Measurements from ENCODE around the gene SUOX.

The SUOX gene

GRCh38 chr12:55996715-55997534, at the start of gene SUOX:
Gene SUOX (plus strand): TSS chr12:55997276. CDS start chr12:56002222, 4,946 bp downstream.
- peak within 1 kb of the TSS; percentile 84 for H3K27ac ChIP-seq
- no peak for TF ChIP-seq CTCF (conservative IDR thresholded peaks at IDR 0.05)

DNA sequence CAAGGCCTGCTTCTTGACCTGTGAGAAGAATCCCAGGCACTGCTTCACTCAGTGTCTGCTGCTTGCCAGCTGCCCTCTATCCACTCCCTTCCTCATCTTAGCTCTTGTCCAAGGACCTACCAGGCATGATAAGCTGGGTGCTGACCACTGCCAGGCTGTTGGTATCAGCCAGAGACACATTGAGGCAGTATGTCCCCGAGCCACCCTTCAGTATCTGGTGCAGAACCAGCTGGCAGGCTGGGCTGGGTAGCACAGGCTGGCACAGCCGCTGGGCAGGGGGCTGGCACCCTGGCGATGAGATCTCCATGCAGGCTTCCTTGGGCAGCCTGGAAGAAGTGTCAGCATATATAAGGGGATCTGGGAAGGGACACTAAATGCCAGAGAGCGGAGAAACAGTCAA, 41.7 kb upstream of the SUOX start:
- TF ChIP-seq CTCF (conservative IDR thresholded peaks at IDR 0.05) = no peak
- no peak overlapping the region for H3K27ac ChIP-seq

DNA sequence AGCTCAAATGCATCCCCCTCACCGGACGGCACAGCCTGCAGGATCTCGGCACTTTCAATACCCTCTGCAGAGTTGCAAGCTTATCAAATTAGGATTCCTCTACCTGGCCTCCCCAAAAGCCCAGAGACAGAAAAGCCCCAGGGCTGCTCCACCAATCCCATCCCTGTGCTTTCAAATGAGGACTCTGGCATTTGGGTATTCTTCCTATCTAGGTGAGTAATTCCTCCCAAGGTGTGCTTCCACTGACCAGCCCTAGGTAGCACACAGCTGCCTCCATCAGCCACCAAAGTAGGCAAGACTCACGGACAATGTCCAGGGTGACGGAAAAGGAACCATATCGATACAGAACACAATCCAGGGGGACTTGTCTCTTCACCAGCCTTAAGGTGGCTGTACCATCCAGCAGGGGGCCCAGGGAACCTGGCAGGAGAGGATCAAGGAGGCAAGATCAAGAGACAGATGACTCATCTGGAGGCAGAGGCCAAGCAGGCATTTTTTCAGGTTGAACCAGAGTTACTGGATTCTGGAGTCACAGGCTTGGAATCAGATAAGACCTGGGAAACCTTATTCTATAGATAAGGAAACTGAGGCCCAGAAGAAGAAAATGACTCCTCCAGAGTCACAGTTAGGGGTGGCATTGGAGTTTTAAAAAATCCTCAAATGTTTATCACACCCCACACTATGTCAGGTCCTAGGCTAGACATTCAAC, 41.1 kb upstream of the SUOX start:
- no peak overlapping the region for H3K27ac ChIP-seq
- peak; percentile 29; the same call in 1 of the 2 replicates for TF ChIP-seq CTCF (conservative IDR thresholded peaks at IDR 0.05)

- no peak overlapping the region for H3K27ac ChIP-seq
- no peak for TF ChIP-seq CTCF (conservative IDR thresholded peaks at IDR 0.05)
These were observed 39.8 kb upstream of the SUOX start for GRCh38 chr12:55957106-55957859.

DNA sequence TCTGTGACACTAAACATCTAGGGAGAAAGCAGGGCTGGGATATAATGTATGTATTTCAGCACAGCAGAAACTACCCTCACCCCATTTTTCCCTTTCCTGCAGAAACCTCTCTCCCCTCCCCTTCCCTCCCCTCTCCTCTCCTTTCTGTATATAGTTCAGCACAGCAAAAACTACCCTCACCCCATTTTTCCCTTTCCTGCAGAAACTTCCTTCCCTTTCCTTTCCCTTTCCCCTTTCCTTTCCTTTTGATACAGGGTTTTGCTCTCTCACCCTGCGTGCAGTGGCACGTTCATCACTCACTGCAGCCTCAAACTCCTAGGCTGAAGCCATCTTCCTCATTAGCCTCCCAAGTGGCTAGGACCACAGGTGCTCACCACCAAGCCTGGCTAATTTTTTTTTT, 33.3 kb upstream of the SUOX start:
- H3K27ac ChIP-seq = no peak overlapping the region
- no peak for TF ChIP-seq CTCF (conservative IDR thresholded peaks at IDR 0.05)

DNA sequence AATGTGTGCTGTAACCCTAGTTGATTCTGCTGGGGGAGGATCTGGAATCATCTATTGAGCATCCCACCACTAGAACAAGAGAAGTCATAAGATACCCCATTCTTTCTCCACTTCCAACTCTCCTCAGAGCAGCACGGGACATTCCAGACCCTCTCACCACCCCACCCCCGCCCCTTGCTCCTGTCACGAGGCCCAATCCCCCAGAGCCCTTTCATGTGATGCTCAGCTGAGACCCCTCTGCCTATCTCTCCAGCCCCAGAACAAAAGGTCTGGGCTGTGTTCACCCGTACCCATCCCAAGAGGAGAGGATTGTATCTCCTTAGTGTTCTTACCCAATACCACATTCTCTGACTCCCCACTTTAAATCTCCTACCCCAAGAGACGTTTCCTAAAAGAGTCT, 31.8 kb upstream of the SUOX start:
- TF ChIP-seq CTCF (conservative IDR thresholded peaks at IDR 0.05) = no peak
- no peak overlapping the region for H3K27ac ChIP-seq

GRCh38 chr12:55965941-55966407, 31.1 kb upstream of the SUOX start, which contains the start of gene PMEL:
Gene PMEL (minus strand): TSS chr12:55966042. CDS start chr12:55966011, 31 bp downstream.
- peak within 1 kb of the TSS; percentile 82 for H3K27ac ChIP-seq
- no peak for TF ChIP-seq CTCF (conservative IDR thresholded peaks at IDR 0.05)
